VCaP (cell line): Measurements from ENCODE around the gene POMGNT2.

Experiments used
- H3K27ac ChIP-seq: fragments of 450-650 bp; 2 replicates; pipeline ENCODE4 v1.5.1; 2017
- TF ChIP-seq, protein P1 (sequence below): fragments of 450-650 bp; conservative IDR thresholded peaks from 2 replicates; pipeline ENCODE4 v1.5.1; 2017; ENCODE audit warnings: mild to moderate bottlenecking, moderate library complexity

The POMGNT2 gene

DNA sequence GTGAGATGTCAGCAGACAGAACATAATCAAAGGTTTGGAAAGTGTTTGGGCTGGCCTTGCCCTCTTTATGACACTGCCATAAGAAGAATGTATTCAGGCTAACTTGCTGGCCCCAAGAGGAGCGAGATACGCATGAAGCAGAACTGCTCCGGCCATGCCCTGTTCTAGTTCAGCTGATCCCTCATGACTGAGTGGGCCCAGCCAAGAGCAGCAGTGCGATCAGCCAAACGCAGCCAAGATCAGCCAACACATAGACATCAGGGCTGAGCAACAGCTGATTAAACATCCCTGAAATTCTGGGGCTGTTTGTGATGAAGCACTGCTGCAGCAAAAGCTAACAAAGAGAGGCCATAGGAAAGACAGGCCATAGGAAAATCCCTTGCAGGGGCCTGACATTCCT is 24.1 kb downstream of the POMGNT2 start:
- TF ChIP-seq, protein P1, sequence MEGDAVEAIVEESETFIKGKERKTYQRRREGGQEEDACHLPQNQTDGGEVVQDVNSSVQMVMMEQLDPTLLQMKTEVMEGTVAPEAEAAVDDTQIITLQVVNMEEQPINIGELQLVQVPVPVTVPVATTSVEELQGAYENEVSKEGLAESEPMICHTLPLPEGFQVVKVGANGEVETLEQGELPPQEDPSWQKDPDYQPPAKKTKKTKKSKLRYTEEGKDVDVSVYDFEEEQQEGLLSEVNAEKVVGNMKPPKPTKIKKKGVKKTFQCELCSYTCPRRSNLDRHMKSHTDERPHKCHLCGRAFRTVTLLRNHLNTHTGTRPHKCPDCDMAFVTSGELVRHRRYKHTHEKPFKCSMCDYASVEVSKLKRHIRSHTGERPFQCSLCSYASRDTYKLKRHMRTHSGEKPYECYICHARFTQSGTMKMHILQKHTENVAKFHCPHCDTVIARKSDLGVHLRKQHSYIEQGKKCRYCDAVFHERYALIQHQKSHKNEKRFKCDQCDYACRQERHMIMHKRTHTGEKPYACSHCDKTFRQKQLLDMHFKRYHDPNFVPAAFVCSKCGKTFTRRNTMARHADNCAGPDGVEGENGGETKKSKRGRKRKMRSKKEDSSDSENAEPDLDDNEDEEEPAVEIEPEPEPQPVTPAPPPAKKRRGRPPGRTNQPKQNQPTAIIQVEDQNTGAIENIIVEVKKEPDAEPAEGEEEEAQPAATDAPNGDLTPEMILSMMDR = no peak
- H3K27ac ChIP-seq = no peak overlapping the region

DNA sequence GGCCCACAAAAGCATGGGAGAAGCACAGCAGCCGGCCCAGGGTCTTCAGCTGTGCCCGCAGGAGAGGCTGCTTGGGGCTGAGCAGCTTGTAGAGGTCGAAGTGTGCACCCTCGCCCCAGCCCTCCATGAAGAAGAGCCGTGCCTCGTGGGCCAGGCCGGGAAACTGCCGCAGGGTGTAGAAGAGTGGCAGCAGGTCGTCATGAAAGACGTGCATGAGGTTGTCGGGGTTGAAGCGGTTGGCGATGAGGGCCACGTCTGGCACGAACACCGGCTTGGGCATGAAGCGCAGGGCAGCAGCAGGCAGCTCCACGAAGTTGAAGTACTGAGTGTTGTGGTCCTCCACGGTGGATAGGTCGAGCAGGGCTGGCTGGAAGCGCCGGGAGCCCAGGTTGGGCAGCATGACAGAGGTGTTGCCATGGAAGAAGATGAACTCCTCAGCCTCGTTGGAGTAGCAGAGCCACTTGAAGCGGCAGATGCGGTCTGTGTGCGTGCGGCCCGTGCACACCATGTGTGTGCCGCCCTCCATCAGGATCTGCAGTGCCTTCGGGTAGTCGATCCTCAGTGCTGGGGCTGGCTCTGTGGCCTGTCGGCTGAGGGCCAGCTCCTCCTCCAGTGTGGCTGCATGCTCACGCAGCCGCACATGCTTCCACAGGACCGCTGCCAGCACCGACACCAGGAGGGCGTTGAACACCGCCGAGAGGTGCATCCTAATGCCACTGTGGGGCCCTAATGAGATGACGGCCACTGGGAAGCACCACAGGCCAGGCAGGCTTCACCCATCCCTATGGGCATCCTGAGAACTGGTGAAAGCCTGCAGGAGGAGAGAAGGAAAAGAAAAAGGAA is 24.9 kb downstream of the POMGNT2 start:
- TF ChIP-seq, protein P1 = no peak
- no peak overlapping the region for H3K27ac ChIP-seq

DNA sequence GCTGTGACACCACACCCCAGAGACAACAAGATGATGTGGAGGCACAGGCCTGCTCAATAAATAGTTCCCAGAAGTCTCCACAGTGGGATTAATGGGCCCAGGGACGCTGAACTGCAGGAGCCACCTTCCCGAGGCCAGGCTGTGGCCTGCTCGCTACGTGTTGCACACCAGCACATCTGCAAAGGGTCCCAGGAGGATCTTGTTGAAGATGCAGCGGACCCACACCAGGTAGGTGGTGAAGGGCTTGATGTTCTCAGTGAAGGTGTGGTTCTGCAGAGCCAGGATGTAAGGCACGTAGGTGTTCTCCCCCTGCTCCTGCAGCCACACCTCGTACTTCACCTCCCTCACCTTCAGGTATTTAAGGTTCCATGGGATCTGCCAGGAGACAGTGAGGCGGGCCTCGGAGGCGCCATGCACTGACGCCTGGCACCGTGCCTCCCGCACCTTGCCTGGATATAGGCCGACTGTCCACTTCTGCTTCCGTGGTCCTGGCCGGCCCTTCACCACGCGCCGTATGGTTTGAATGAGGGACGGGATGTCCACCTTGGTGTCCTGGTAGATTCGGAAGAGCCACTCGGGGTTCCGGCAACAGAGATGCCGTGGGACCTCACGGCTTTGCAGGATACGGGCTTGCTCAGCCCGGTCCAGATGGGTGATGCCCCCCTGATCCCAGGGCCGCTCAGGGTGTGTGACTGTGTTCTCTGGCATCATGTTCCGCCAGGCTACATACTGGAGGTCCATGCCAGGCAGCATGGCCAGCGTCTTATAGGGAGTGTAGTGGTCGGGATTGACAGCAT is 26.1 kb downstream of the POMGNT2 start:
- TF ChIP-seq, protein P1 = no peak
- H3K27ac ChIP-seq = no peak overlapping the region

DNA sequence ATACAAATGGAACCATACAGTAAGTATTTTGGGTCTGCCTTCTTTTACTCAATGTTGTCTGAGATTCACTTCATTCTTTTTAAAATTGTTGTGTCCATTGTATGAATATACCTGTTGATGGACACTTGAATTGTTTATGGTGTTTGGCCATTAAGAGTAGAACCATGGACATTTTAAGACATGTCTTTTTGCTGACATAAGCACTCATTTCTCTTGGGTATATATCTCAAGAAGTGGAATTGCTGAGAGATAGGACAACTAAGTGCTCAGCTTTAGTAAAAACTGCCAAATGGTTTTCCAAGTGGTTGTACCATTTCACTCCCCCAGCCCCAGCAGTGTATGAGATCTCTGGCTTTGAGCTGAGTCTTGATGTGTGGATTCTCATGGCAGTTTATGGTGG is 28.2 kb downstream of the POMGNT2 start:
- TF ChIP-seq, protein P1 = no peak
- H3K27ac ChIP-seq = no peak overlapping the region

DNA sequence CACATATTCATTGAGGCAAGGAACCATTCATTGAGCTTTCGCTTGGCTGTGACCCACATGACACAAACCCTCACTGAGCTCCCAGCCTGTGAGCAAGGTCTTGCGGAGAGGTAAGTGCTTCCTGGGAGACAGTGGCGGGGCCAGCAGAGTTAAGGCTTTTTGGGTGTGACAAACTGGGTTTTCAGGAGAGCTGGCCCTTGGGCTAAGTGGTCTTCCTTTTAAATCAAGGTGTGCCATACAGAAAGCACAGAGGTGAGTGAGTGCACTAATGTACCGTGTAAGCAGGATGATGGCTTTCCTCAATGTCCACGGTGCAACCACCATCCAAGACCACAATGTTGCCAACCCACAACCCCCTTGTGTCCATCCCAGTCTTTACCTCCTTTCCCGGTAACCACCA is 28.6 kb downstream of the POMGNT2 start:
- TF ChIP-seq, protein P1 = no peak
- no peak overlapping the region for H3K27ac ChIP-seq

DNA sequence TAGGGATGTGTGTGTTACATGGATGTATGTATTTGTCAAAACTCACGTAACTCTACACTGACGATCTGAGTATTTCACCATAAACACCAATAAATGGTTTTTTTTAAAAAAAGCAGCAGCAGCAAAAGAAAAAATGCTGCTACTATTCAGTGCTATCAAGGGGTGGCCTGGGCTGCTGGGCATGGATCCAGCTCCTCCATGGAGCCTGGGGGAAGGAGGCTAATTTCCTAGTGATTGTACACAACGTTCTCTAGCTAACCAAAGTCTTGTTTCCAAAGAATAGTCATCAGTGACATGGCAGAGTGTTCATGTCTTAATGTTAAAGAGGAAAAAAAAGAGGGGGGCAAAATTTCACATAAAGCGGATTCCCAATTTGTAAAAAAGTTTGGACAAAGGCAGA is 29.0 kb downstream of the POMGNT2 start:
- no peak overlapping the region for H3K27ac ChIP-seq
- TF ChIP-seq, protein P1 = no peak

DNA sequence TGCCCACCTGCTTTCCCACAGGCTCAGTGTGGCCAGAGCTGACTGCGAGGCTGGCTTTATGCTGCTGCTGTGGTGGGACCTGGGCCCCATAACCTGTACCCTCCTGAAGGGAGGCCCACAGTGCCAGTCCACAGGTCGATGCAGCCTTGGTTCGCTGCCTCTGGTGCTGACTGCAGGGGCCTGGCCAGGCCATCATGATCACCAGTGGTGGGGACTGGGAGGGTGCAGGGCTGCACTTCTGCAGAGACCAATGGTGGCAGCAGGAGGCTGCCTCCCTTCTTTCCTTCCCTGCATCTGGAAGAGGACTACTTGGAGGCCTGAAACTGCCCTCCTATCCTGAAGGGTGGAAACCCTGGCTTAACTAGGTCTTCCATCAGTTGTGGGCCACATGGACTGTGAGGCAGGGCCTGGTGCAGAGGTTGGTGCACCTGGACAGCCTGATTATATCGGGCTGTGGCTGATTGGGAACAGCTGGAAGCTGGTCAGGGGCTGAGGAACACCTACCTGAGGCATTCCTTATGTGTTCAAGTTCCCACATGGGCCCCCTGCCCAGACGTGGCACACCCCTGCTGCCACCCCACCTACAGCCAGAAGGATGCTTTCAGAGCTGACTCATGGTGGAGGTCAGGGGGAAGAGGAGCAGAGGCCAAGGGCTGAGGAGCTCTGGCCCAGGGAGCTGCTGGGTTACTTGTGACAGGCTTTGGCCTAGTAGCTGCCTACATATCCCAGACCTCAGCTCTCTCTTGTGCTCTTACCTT is 29.8 kb downstream of the POMGNT2 start:
- H3K27ac ChIP-seq = no peak overlapping the region
- TF ChIP-seq, protein P1 = no peak
